GM20431 (cell line): Measurements from ENCODE around the gene PDE9A.

Experiments used
- in situ Hi-C: fragments of 300-500 bp; cut with MseI, MboI; formaldehyde crosslinking; loops from one replicate; pipeline ENCODE4 v1.15.0; 2020; ENCODE audit warnings: low sequenced_read_pairs; ENCODE audit not compliant: unreplicated experiment

PDE9A gene

GRCh38 chr21:42763581-42764442 lies 110.4 kb downstream of the PDE9A start:
- in situ Hi-C loops: no loop called here

- in situ Hi-C loops: no loop called here
These were observed 111.0 kb downstream of the PDE9A start for GRCh38 chr21:42764443-42764760.

GRCh38 chr21:42764883-42765282 lies 111.5 kb downstream of the PDE9A start:
- in situ Hi-C loops: no loop called here

- in situ Hi-C loops: no loop called here
These were observed 112.2 kb downstream of the PDE9A start for GRCh38 chr21:42765656-42766055.

GRCh38 chr21:42766739-42767560 lies 113.5 kb downstream of the PDE9A start:
- in situ Hi-C loops: no loop called here

GRCh38 chr21:42767561-42767835 lies 114.1 kb downstream of the PDE9A start:
- in situ Hi-C loops: no loop called here

GRCh38 chr21:42768324-42769121 lies 115.1 kb downstream of the PDE9A start:
- in situ Hi-C loops: no loop called here

GRCh38 chr21:42769183-42769819 lies 115.9 kb downstream of the PDE9A start:
- in situ Hi-C loops: no loop called here

- in situ Hi-C loops: no loop called here
These were observed 116.6 kb downstream of the PDE9A start for GRCh38 chr21:42769820-42770716.

GRCh38 chr21:42770717-42771502 lies 117.5 kb downstream of the PDE9A start:
- in situ Hi-C loops: no loop called here

GRCh38 chr21:42771503-42771805 lies 118.0 kb downstream of the PDE9A start:
- in situ Hi-C loops: no loop called here

- in situ Hi-C loops: no loop called here
These were observed 121.7 kb downstream of the PDE9A start for GRCh38 chr21:42775123-42775522.

- in situ Hi-C loops: no loop called here
These were observed 122.5 kb downstream of the PDE9A start for GRCh38 chr21:42775891-42776290.

- in situ Hi-C loops: no loop called here
These were observed 123.8 kb downstream of the PDE9A start for GRCh38 chr21:42777064-42777756.

GRCh38 chr21:42777757-42778344 lies 124.4 kb downstream of the PDE9A start:
- in situ Hi-C loops: no loop called here

GRCh38 chr21:42779431-42779861 lies 126.0 kb downstream of the PDE9A start:
- in situ Hi-C loops: no loop called here

GRCh38 chr21:42780617-42781016 lies 127.2 kb downstream of the PDE9A start:
- in situ Hi-C loops: no loop called here
